ENCODE measurements around the gene VWA5B1.

Gene VWA5B1

GRCh38 chr1:20291645-20292084, 990 bp downstream of the VWA5B1 start:
- H3K4me3 ChIP-seq: no peak overlapping the region
- H3K4me1 ChIP-seq: peaks cover 0 to 5% (median 0%) of the 10 kb centered on the region in 4 donors
- intact Hi-C loops (cut with DNase I; ENCODE audit: low total_unique reads): no loop called here
- no peak overlapping the region for H3K27ac ChIP-seq
- no peaks in the 10 kb centered on the region for H3K9me3 ChIP-seq
- TF ChIP-seq CTCF (IDR thresholded peaks at IDR 0.05): no peak
- peaks cover 0 to 58% of the 10 kb centered on the region in 2 donors for H3K27me3 ChIP-seq
- H3K36me3 ChIP-seq: no peaks in the 10 kb centered on the region
- no peak for DNase-seq

- H3K4me3 ChIP-seq: no peak overlapping the region
- no peaks in the 10 kb centered on the region for H3K36me3 ChIP-seq
- TF ChIP-seq CTCF (IDR thresholded peaks at IDR 0.05): no peak
- intact Hi-C loops (cut with DNase I; ENCODE audit: low total_unique reads): no loop called here
- H3K27ac ChIP-seq: no peak overlapping the region
- H3K27me3 ChIP-seq: peaks cover 0 to 26% of the 10 kb centered on the region in 2 donors
- no peaks in the 10 kb centered on the region for H3K4me1 ChIP-seq
- DNase-seq: no peak
- H3K9me3 ChIP-seq: no peaks in the 10 kb centered on the region
Measured at GRCh38 chr1:20298626-20299025, 8.0 kb downstream of the VWA5B1 start.

- TF ChIP-seq CTCF (IDR thresholded peaks at IDR 0.05): no peak
- H3K36me3 ChIP-seq: no peaks in the 10 kb centered on the region
- H3K4me3 ChIP-seq: no peak overlapping the region
- DNase-seq: no peak
- H3K27me3 ChIP-seq: peaks cover 0 to 28% of the 10 kb centered on the region in 2 donors
- H3K4me1 ChIP-seq: no peaks in the 10 kb centered on the region
- H3K27ac ChIP-seq: no peak overlapping the region
- H3K9me3 ChIP-seq: no peaks in the 10 kb centered on the region
- intact Hi-C loops (cut with DNase I; ENCODE audit: low total_unique reads): no loop called here
Measured at GRCh38 chr1:20301463-20302107, 10.9 kb downstream of the VWA5B1 start.

GRCh38 chr1:20302108-20302471, 11.4 kb downstream of the VWA5B1 start:
- Histone ChIP-seq H3K4me3 (no peak overlapping the region), H3K36me3 (no peaks in the 10 kb centered on the region), H3K27me3 (peaks cover 0 to 28% of the 10 kb centered on the region in 2 donors), H3K9me3 (no peaks in the 10 kb centered on the region), H3K4me1 (no peaks in the 10 kb centered on the region), H3K27ac (no peak overlapping the region)
- DNase-seq: no peak
- no peak for TF ChIP-seq CTCF (IDR thresholded peaks at IDR 0.05)
- intact Hi-C loops (cut with DNase I; ENCODE audit: low total_unique reads): no loop called here

GRCh38 chr1:20307026-20307425, 16.4 kb downstream of the VWA5B1 start:
- intact Hi-C loops (cut with DNase I; ENCODE audit: low total_unique reads): no loop called here
- H3K27ac ChIP-seq: no peak overlapping the region
- peaks cover 0 to 29% of the 10 kb centered on the region in 2 donors for H3K27me3 ChIP-seq
- no peak for DNase-seq
- no peak overlapping the region for H3K4me3 ChIP-seq
- H3K36me3 ChIP-seq: no peaks in the 10 kb centered on the region
- H3K9me3 ChIP-seq: no peaks in the 10 kb centered on the region
- no peak for TF ChIP-seq CTCF (IDR thresholded peaks at IDR 0.05)
- H3K4me1 ChIP-seq: no peaks in the 10 kb centered on the region

GRCh38 chr1:20308569-20308968, 17.9 kb downstream of the VWA5B1 start:
- DNase-seq: no peak
- H3K27me3 ChIP-seq: peaks cover 0 to 28% of the 10 kb centered on the region in 2 donors
- no peaks in the 10 kb centered on the region for H3K9me3 ChIP-seq
- intact Hi-C loops (cut with DNase I; ENCODE audit: low total_unique reads): no loop called here
- H3K36me3 ChIP-seq: no peaks in the 10 kb centered on the region
- no peak for TF ChIP-seq CTCF (IDR thresholded peaks at IDR 0.05)
- H3K4me3 ChIP-seq: no peak overlapping the region
- H3K4me1 ChIP-seq: no peaks in the 10 kb centered on the region
- H3K27ac ChIP-seq: no peak overlapping the region
